Measurements from ENCODE around the gene CXCL17.

GRCh38 chr19:42445948-42446347 is 3.2 kb upstream of the CXCL17 start:
- no peak for TF ChIP-seq EZH2phosphoT487 (IDR thresholded peaks at IDR 0.05; ENCODE audit: unreplicated experiment)
- TF ChIP-seq, protein P1, sequence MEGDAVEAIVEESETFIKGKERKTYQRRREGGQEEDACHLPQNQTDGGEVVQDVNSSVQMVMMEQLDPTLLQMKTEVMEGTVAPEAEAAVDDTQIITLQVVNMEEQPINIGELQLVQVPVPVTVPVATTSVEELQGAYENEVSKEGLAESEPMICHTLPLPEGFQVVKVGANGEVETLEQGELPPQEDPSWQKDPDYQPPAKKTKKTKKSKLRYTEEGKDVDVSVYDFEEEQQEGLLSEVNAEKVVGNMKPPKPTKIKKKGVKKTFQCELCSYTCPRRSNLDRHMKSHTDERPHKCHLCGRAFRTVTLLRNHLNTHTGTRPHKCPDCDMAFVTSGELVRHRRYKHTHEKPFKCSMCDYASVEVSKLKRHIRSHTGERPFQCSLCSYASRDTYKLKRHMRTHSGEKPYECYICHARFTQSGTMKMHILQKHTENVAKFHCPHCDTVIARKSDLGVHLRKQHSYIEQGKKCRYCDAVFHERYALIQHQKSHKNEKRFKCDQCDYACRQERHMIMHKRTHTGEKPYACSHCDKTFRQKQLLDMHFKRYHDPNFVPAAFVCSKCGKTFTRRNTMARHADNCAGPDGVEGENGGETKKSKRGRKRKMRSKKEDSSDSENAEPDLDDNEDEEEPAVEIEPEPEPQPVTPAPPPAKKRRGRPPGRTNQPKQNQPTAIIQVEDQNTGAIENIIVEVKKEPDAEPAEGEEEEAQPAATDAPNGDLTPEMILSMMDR (conservative IDR thresholded peaks at IDR 0.05; ENCODE audit: low read depth in 2 of 2), result no peak
- TF ChIP-seq REST (IDR thresholded peaks at IDR 0.05; ENCODE audit: unreplicated experiment), result no peak
- TF ChIP-seq JUNB (IDR thresholded peaks at IDR 0.05; ENCODE audit: unreplicated experiment), result no peak
- TF ChIP-seq EZH2 (IDR thresholded peaks at IDR 0.05; ENCODE audit: low read depth, unreplicated experiment), result no peak
- TF ChIP-seq ZNF462 (CRISPR knock-in tag; IDR thresholded peaks at IDR 0.05), result no peak
- TF ChIP-seq POLR2AphosphoS5 (IDR thresholded peaks at IDR 0.05; ENCODE audit: low read depth), result no peak
- TF ChIP-seq CREB1 (CRISPR knock-in tag; IDR thresholded peaks at IDR 0.05; ENCODE audit: low read depth), result no peak
- TF ChIP-seq ZNF331 (CRISPR knock-in tag; IDR thresholded peaks at IDR 0.05; ENCODE audit: low read depth), result no peak
- TF ChIP-seq, protein P2, sequence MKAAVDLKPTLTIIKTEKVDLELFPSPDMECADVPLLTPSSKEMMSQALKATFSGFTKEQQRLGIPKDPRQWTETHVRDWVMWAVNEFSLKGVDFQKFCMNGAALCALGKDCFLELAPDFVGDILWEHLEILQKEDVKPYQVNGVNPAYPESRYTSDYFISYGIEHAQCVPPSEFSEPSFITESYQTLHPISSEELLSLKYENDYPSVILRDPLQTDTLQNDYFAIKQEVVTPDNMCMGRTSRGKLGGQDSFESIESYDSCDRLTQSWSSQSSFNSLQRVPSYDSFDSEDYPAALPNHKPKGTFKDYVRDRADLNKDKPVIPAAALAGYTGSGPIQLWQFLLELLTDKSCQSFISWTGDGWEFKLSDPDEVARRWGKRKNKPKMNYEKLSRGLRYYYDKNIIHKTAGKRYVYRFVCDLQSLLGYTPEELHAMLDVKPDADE (IDR thresholded peaks at IDR 0.05), result no peak

All from GM23338 (cell line).